GM12874 (cell line): Measurements from ENCODE around the gene FNTB.
A peak's percentile ranks its signal among the peaks of the same experiment; 100 is the strongest.

Source experiments
- TF ChIP-seq, protein P1 (sequence below): IDR thresholded peaks from 2 replicates; pipeline ENCODE4 v1.5.1; 2011; ENCODE audit warnings: low read depth, mild to moderate bottlenecking, control low read depth, low read length, moderate library complexity; ENCODE audit not compliant: insufficient read depth

The FNTB gene

DNA sequence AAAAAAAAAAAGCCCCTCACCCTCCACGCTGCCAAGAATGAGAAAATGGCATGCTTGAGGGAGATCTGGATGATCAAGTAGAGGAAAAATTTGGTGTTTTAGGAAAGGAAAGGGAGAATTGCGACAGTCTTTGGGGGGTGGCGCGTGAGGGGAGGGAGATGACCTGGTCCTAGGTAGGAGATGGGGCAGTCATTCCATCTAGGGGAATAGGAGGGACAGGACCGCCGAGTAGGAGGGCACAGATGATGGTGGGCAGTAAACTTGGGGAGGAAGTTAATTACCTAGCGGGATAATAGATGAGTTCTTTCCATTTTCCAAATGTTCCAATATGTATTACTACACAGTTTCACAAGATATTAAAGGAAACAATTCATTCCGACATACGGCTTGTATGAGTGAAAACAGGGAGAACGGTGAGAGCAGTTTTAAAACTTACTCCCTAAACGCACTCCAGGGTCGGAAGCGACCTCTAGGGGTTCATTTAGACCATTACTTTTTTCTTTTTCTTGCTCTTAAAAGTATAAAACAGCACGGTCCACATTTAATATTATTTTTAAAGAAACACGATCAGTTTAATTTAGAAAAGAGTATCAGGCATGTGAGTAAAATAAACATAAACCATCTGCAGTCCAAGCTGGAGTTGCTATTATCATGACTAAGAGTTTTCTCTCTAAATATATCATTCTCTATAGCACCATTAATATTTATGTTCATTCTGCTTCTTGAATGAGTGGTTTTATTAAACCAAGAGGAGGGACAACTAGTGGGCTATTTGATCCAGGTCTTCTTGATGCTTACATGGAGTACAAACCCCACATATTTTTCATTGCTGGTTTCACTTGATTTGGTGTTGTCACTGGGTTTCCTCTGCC lies 3.0 kb upstream of the FNTB start:
- TF ChIP-seq, protein P1, sequence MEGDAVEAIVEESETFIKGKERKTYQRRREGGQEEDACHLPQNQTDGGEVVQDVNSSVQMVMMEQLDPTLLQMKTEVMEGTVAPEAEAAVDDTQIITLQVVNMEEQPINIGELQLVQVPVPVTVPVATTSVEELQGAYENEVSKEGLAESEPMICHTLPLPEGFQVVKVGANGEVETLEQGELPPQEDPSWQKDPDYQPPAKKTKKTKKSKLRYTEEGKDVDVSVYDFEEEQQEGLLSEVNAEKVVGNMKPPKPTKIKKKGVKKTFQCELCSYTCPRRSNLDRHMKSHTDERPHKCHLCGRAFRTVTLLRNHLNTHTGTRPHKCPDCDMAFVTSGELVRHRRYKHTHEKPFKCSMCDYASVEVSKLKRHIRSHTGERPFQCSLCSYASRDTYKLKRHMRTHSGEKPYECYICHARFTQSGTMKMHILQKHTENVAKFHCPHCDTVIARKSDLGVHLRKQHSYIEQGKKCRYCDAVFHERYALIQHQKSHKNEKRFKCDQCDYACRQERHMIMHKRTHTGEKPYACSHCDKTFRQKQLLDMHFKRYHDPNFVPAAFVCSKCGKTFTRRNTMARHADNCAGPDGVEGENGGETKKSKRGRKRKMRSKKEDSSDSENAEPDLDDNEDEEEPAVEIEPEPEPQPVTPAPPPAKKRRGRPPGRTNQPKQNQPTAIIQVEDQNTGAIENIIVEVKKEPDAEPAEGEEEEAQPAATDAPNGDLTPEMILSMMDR = peak; percentile 57

DNA sequence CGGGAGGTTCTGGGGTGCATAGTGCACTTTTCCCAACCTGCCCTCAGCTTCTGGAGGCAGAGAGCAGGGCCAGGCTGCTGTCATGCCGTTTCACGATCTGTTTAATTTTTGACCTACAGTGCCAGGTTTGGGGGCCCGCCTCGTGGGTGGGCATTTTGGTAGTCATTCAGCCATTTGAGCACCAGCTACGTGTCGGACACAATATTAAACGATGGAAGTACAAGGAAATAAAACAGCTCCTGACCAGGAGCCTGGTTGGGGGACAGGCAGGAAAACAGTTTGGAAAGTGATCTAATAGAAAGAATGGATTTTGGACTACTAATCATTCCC lies 708 bp downstream of the FNTB start:
- TF ChIP-seq, protein P1 = no peak

DNA sequence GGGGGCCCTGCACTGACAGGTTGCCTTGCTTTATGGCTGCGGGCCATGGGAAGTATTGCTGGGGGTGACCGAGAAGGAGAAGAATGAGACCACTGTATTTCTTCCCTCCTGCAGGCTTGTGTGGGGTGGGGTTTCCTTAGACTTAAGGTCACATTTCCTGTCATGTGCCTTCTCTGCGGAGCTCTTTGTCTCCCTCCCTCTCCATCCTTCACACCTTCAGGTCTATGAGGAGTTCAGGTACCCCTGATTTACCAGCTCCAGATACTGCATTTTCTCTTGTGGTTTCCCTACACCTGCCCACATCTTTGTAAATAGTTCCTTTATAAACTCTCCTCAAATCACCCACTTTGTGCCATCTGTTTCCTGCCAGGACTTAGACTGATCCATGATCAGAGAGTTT lies 3.6 kb downstream of the FNTB start:
- TF ChIP-seq, protein P1 = no peak

DNA sequence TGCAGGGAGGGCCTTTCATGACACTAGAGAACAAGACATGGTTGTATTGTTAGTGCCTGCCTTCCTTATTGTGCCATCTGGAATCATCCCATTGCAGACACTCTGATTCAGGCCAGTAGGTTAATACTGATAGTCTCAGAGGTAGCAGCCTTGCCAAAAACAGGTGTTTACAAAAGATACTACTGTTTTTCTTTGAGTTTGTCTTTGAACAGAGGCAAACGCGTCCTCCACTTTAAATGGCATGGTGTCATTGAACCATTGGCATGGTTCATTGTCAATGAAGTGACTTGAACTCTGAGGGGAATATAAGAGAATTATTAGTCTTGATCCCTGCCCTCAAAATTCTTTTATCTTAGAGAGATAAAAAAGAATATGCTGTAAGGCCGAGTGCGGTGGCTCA lies 4.2 kb downstream of the FNTB start:
- TF ChIP-seq, protein P1 = no peak

DNA sequence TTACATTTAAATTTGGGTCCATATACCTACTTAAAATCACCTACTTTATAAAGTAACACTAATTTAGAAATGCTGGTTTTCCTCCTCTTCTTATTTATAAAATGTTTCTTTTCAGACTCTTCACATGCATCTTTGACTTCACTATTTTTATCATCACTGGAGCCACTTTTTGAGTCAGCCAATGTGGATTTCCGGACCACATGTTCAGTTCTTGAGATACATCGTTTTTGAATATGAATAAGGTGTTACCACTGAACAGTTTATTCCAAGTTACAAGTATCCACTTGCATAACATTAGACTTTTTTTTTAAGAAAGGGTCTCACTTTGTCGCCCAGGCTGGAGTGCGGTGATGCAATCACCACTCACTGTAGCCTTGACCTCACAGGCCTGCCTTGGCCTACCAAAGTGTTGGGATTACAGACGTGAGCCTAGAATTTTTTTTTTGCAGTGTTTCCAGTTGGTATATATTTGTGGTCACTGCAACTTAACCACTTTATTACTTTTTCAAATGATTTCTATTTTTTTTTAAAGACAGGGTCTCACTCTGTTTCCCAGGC lies 5.7 kb downstream of the FNTB start:
- TF ChIP-seq, protein P1 = no peak

DNA sequence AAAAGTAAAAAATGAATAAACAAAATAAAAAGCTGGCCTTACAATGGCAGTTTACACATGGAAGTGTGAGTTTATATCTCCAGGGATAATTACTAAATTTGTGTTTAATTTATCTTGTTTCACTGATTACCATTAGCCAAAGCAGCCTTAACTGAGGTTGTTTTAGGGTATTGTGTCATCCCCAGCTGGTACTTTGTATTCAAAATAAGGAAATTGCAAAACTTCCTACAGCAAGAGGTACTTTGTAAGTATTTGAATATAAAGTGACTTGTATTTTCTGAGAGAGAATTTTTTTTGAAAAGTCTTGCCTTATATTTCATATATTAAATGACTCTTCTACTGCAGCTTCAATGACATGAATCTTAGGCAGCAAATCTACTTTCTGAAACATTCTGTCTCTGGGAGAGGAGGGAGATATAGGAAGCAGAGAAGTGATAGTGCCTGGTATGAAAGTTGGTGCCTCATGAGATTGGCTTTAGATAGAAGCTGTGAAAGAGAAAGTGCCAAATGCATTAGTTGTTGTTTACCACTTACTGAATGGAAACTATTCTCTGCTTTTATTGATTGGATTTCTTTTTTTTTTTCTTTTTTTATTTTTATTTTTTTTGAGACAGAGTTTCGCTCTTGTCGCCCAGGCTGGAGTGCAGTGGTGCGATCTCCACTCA lies 6.7 kb downstream of the FNTB start:
- TF ChIP-seq, protein P1 = no peak

DNA sequence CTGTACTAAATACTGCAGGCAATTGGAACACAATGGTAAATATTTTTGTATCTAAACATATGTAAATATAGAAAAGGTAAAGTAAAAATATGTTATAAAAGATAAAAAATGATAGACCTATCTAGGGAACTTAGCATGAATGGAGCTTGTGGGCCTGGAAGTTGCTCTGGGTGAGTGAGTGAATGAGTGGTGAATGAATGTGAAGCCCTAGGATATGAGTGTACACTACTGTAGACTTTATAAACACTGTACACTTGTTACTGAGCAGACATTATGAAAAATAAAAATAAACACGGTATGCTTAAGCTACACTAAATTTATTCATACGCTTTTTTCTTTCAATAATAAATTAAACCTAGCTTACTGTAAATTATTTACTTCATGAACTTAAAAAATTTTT lies 7.8 kb downstream of the FNTB start:
- TF ChIP-seq, protein P1 = no peak
